Ishikawa (cell line): ENCODE measurements around the gene BHLHA15.

Experiments used
- CEBPB ChIP-seq: IDR thresholded peaks from 2 replicates; pipeline ENCODE4 v1.6.1; 2012
- CREB1 ChIP-seq: IDR thresholded peaks from 2 replicates; pipeline ENCODE4 v1.6.1; 2012; ENCODE audit warnings: low read depth
- EGR1 ChIP-seq: IDR thresholded peaks from 2 replicates; pipeline ENCODE4 v1.6.1; 2012
- EP300 ChIP-seq: IDR thresholded peaks from 2 replicates; pipeline ENCODE4 v1.6.1; 2012; ENCODE audit warnings: borderline replicate concordance
- FOXM1 ChIP-seq: IDR thresholded peaks from 2 replicates; pipeline ENCODE4 v1.6.1; 2012; ENCODE audit warnings: low read depth, borderline replicate concordance
- NFIC ChIP-seq: IDR thresholded peaks from 2 replicates; pipeline ENCODE4 v1.6.1; 2012
- RAD21 ChIP-seq: IDR thresholded peaks from 2 replicates; pipeline ENCODE4 v1.6.1; 2012; ENCODE audit warnings: low read depth
- REST ChIP-seq: IDR thresholded peaks from 2 replicates; pipeline ENCODE4 v1.6.1; 2012; ENCODE audit warnings: low read depth, mild to moderate bottlenecking
- TAF1 ChIP-seq: IDR thresholded peaks from 2 replicates; pipeline ENCODE4 v1.6.1; 2012; ENCODE audit warnings: low read depth, mild to moderate bottlenecking
- TCF12 ChIP-seq: IDR thresholded peaks from 2 replicates; pipeline ENCODE4 v1.6.1; 2012; ENCODE audit warnings: low read depth
- TEAD4 ChIP-seq: IDR thresholded peaks from 2 replicates; pipeline ENCODE4 v1.6.1; 2012
- YY1 ChIP-seq: IDR thresholded peaks from 2 replicates; pipeline ENCODE4 v1.6.1; 2012; ENCODE audit warnings: low read depth
- ZBTB7A ChIP-seq: IDR thresholded peaks from 2 replicates; pipeline ENCODE4 v1.6.1; 2012; ENCODE audit warnings: low read depth
- TF ChIP-seq, protein P1 (sequence below): IDR thresholded peaks from 2 replicates; pipeline ENCODE4 v1.6.1; 2012
- TF ChIP-seq, protein P2 (sequence below): IDR thresholded peaks from 2 replicates; pipeline ENCODE4 v1.6.1; 2012

Gene BHLHA15

DNA sequence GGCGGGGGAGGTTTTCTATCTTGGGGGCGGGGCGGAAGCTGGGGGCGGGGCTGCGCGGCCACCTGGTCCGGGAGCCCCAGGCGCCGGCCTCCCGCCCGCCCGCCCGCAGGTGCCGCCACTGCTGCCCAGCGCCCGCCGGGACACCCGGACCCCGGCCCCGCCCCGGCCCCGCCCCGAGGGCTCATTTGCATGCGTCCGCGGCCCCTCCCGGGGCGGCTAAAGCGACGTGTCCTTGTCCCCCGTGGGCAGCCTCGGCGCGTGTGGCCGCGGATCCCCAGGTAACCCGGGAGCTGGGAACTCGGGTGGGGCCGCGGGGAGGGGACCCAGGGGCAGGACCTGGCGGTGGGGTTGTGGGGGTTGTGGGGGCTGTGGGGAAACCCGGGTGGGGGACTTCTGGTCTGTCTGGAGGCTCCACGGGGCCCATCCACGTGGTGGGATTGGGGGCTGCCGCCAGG lies at the start of gene BHLHA15:
Gene BHLHA15 (plus strand): TSS at position 219 of the 455 bp plus-strand sequence. CDS start 871 bp downstream, outside the sequence.
- TF ChIP-seq TAF1 (peak; percentile 15; the same call in 1 of the 2 replicates), FOXM1 (no peak), ZBTB7A (peak; percentile 50; the same call in 1 of the 2 replicates)

DNA sequence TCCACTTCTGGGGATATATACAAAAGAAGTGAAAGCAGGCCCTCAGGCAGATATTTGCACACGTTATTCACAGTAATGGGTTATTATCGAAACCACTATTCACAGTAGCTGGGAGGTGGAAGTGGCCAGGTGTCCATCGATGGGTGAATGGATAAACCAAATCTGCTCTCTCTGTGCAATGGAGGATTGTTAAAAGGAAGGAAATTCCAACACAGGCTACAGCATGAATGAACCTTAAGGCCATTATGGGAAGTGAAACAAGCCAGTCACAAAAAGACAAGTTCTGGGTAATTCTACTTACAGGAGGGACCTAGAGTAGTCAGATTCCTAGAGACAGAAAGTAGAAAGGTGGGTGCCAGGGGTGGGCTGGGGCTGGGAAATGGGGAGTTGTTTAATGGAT lies 48.5 kb upstream of the BHLHA15 start:
- TF ChIP-seq EGR1 (no peak), CREB1 (no peak), ZBTB7A (no peak), YY1 (no peak), TAF1 (no peak), TEAD4 (no peak)

DNA sequence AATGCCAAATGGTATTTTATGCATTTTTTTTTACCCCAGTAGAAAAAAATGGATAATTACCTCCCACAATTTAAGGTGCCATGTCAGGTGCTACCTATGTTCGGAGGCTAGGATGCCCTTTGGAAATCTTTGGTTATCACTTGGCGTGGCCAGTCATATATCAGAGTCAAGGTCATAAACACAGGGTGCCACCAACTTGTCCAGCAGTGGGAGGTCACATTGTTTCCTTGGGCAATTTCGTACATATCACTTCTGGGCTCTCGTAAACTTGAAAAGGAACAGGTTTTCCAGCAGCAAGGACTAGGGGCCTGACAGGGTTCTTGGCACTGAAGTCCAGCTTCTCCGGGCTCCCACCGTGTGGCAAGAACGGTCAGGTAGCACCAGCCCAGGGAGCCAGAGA lies 48.0 kb upstream of the BHLHA15 start:
- TF ChIP-seq, protein P1, sequence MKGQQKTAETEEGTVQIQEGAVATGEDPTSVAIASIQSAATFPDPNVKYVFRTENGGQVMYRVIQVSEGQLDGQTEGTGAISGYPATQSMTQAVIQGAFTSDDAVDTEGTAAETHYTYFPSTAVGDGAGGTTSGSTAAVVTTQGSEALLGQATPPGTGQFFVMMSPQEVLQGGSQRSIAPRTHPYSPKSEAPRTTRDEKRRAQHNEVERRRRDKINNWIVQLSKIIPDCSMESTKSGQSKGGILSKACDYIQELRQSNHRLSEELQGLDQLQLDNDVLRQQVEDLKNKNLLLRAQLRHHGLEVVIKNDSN: no peak
- no peak for TF ChIP-seq TCF12
- TF ChIP-seq TAF1: no peak
- TF ChIP-seq RAD21: no peak
- TF ChIP-seq, protein P2, sequence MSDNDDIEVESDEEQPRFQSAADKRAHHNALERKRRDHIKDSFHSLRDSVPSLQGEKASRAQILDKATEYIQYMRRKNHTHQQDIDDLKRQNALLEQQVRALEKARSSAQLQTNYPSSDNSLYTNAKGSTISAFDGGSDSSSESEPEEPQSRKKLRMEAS: no peak
- TF ChIP-seq FOXM1: no peak

GRCh38 chr7:98163704-98164494 lies 47.3 kb upstream of the BHLHA15 start:
- TF ChIP-seq FOXM1: no peak
- no peak for TF ChIP-seq RAD21
- no peak for TF ChIP-seq YY1

GRCh38 chr7:98165827-98166667 lies 45.2 kb upstream of the BHLHA15 start:
- peak; percentile 68 for TF ChIP-seq RAD21
- TF ChIP-seq EGR1: no peak
- no peak for TF ChIP-seq REST

GRCh38 chr7:98166668-98166970 lies 44.6 kb upstream of the BHLHA15 start:
- no peak for TF ChIP-seq CREB1
- no peak for TF ChIP-seq TAF1
- no peak for TF ChIP-seq TEAD4
- no peak for TF ChIP-seq TCF12
- no peak for TF ChIP-seq REST
- TF ChIP-seq YY1: no peak
- TF ChIP-seq CEBPB: no peak
- no peak for TF ChIP-seq EP300

DNA sequence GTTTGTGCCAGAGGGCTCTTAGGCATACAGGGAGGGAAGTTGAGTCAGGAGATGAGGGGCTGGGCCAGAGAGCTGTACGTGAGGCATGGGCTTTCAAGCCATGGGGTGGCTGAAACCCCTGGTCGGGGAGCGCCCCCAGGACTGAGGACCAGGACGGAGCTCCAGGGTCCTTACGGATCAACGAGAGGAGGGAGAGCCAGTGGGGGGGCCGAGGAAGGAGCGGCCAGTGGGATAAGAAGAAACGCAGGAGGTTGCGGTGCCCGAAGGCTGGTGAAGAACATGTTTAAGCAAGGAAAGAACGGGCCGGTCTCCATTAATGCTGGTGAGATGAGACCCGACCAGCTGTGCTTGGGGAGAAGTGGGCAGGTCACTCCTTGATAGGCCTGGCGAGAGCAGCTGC lies 43.6 kb upstream of the BHLHA15 start:
- no peak for TF ChIP-seq TEAD4
- TF ChIP-seq, protein P1: no peak
- TF ChIP-seq ZBTB7A: no peak
- TF ChIP-seq REST: no peak
- TF ChIP-seq FOXM1: no peak
- TF ChIP-seq, protein P2: no peak
- no peak for TF ChIP-seq YY1
- no peak for TF ChIP-seq TAF1
- TF ChIP-seq EP300: no peak
- no peak for TF ChIP-seq CEBPB
- no peak for TF ChIP-seq RAD21
- no peak for TF ChIP-seq EGR1
- no peak for TF ChIP-seq NFIC
- TF ChIP-seq TCF12: no peak
- TF ChIP-seq CREB1: no peak
